Measurements from ENCODE around the gene UGT1A6.

Gene UGT1A6

DNA sequence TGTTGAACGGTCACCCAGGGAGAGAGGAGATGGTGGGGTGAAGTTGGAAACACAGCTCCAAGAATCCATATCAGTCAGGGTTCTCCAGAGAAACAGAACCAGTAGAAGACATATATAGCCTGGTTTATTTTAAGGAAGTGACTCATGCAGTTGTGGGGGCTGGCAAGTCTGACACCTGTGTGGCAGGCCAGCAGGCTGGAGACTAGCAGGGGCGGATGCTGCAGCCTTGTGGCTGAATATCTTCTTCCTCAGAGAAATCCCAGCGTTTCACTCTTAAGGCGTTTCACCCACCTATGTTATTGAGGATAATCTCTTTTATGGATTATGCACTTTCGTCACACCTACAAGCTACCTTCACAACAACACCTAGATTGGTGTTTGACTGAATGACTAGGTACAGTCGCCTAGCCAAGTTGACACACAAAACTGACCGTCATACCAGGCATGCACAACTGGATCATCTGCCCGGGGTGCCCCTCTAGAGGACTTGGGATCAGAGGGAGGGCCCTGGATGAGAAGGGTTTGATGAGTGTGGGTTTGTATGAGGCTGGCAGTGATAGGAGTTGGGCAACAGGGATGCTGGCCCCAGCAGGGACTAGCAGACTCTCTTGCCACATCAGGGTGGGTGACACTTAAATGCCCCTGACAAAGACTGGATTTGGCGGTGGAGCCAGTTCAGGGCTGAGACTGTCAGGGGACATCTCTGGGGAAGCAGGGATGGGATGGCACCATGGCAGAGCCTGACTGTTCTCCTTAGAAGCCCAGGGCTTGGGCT lies 108.9 kb downstream of the UGT1A6 start:
- DNase-seq (ENCODE audit: low read depth in 3 of 3) = no peak

DNA sequence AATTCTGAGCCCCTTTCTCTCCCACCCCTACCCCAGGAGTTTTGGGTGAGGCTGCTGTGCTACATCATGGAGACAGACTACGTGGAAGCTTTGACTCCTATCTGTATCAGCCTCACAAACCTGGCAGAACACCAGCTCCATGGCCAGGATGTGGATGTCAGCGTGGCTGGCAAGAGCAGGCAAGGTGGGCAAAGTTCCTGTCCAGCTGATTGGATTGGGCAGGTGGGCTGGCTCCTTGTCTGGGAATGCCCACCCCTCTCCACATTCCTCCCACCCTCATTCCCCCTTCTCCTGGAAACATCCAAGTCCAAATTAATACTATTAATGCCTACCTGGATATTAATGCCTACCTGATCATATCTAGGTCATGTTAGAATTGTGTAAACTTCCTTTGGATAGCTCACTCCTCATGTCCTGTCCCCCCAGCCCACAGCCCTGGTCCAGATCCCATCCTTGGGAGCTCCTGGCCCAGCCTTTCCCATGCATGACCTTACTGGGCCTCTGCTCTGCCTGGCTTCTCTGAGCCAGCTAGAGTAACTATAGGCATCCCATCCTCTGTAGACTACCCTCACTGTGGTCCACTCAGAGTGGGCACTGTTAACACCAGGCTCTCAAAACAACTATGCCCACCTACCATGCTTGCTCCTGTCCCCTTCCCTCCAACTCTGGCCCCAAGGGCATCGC lies 109.6 kb downstream of the UGT1A6 start:
- no peak for DNase-seq (ENCODE audit: low read depth in 3 of 3)

DNA sequence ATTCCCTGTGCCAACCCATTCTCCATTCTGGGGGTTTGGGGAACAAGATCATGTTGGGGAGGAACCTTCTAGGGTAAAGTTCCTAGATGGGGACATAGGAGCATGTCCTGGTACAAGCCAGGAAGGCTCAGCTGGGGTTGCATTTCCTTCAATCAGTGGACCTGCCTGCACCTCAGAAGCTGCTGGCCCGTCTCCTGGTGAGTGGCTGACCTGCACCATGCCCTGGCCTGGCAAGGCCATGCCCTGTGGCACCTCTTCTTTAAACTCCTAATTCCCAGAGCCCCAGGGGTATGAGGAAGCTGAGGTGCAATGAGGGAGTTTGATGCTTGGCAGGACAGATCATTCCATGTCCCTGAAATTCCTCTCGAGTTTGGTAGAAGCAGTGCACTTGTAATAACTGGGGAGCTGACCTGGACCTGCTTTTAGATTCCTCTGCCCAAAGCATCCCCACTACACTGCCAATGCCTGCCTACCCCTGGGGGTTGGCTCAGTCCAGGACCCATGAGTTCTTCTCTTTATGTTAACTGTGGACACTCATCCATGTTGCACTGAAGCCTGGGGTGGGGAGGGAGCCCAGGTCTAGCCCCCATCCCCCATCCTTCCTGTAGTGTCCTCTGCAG lies 110.7 kb downstream of the UGT1A6 start:
- no peak for DNase-seq (ENCODE audit: low read depth in 3 of 3)

DNA sequence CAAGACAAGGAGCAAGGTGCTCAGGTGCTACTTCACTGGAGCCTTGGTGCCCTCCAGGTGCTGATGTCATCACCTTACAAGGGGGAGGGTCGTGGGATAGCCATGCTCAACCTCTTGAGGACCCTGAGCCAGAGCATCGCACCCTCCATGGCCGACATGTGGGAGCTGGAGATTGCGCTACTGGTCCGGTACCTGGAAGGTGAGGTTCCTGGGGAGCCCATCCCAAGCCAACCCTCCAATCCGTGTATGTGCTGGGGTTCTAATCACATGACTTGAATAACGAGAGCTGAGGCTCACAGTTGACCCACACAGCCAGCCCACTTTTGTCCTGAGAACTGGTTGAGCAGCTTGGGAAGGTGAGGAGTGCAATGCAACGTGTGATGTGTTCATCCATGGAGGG lies 111.3 kb downstream of the UGT1A6 start:
- no peak for DNase-seq (ENCODE audit: low read depth in 3 of 3)

DNA sequence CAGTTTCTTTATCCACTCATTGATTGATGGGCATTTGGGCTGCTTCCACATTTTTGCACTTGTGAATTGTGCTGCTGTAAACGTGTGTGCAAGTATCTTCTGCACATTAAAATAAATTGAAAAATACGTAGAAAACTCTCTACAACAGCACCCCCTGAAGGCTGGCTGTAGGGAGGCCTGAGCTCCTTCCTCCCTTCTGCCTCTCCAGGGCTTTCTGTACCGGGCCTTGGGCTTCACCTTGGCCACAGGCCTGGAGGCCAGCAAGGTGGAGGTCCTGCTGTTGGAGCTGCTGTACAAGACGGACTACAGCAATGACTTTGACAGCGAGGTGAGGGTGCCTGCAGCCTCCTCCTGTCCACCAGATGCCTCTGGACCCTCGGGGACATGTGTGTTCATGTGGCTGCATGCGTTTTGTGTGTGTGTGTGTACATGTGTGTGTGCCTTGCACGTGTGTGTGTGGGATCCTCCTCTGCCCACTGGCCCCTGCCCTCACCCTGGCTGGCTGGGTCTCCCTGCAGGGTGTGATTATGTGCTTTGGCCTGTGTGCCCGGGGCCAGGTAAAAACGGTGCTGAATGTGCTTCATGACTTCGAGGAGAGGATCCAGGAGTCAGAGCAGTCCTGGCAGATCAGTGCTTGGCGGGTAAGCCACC lies 114.7 kb downstream of the UGT1A6 start:
- no peak for DNase-seq (ENCODE audit: low read depth in 3 of 3)

DNA sequence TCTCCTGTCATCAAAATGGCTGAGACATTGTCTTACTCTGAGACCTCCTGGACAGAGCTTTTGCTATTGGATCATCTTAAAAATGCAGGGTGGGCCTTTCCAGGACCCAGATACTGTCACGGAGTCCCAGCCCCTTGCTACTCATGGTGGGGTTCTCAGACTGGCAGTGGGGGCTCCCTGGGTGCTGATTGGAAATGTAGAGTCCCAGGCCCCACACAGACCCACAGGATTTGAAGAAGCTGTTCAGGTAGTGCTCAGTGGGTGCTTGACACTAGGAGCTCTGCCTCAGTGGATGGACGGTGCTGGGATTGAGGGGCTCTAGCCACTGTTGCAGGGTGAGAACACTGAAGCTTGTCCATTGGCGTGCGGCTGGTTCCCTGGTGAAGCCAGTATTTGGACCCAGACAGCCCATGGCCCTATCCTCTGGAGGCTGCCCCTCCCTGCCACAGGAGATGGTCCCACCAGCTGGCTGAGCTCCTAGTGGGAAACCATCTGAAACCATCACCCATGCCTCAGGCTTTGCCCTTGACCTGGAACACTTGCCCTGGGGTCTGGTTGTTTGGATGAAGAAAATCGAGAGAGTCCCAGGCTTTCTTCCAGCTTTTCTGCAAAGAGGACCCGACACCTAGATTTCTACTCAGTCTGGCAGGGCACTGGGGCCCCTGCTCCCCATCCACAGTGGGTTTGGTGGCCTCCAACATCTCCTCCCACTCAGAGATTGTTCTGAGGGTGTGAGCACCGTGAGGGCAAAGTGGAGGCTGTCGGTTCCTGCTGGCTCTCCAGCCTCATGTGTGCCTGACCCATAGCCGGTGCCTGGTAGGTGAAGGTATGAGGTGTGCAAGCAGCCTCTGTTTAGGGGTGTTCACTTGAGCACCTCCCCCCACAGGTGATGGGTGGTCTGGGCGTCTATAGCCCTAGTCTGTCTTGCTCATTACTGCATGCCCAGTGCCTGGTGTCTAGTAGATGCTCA lies 115.6 kb downstream of the UGT1A6 start:
- DNase-seq (ENCODE audit: low read depth in 3 of 3) = no peak

DNA sequence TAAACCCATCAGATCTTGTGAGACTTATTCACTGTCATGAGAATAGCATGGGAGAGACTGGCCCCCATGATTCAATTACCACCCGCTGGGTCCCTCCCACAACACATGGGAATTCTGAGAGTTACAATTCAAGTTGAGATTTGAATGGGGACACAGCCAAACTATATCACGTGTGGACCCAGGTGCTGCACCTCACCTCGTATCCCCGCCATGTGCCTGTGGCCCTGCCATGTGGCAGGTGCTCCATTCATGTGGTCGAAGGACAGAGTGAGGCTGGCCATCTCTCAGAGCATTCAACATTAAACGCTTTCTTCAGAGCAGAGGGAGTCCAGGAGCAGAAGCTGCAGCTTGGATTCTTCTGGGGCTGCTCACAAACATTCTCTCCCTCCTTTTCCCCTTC lies 117.7 kb downstream of the UGT1A6 start:
- DNase-seq (ENCODE audit: low read depth in 3 of 3) = no peak

DNA sequence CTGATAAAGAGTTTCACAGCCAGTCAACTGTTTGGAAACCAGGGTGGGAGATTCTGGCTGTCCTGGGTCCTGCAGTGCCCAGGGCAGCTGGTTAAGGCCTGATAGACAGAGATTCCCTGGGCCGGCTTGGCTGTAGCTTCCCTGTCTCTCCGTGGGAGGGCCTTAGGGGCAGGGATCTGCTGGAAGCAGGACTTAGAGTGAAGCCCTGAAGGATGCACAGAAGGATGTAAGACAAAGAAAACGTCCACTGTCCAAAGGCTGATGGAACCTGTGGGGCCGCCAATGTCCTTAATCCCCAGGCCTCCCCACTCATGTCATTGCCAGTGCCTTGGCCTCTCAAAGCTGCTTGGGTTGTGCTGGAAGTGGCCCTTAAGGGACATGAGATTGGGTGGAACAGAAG lies 118.4 kb downstream of the UGT1A6 start:
- DNase-seq (ENCODE audit: low read depth in 3 of 3) = no peak

DNA sequence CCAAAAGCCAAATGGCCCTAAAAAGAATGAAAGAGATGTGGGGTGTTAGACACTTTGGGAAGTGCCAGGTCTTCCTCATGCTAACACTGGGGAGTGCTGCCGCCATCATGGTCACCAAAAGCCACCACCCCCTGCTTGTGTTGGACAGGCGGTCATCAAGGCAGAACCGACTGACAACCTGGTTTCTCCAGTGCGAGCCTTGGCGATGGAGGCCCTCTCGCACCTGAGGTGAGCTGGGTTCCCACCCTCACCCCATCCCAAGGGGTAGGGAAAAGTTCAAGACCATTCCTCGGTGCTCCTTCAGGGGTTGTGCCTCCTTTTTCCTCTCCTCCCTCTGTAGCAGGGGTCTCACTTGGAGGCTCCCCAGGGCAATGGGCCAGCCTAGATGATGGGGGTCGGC lies 119.0 kb downstream of the UGT1A6 start:
- DNase-seq (ENCODE audit: low read depth in 3 of 3) = no peak

DNA sequence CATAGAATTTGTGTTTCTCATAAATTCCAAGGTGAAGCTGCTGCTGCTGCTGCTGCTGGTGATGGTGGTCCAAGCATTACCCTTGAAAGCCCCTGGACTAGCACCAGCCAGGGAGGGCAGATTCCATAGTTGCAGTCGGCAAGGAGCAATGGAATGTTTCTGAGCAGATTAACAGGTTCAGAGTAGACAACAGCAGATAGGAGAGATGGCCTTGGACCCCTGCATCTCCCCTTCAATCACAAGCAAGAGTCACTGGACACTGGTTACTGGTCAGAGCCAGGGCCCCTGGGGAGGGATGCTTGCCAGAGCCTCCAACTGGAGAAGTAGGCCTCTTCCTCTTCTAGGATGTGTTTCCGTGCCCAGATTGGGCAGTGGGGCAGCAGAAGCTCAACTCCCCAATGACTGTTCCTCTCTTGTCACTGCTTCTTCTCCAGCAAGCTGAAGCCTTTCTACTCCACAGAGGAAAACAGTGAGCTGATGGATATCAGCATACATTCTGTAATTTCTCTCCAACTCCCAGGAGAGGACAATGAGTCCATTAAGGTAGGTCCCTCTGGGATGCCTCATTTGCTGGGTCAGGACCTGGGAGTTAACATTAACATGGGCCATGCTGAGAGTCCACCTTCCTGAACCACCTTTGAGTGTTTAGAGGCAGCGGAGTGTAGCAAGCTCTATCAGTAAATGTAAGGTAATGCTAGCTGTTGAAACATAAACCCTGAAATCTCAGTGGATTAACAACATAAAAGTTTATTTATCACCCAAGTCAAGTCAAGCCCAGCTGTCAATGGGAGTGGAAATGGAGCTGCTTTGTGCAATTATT lies 120.8 kb downstream of the UGT1A6 start:
- DNase-seq (ENCODE audit: low read depth in 3 of 3) = no peak

DNA sequence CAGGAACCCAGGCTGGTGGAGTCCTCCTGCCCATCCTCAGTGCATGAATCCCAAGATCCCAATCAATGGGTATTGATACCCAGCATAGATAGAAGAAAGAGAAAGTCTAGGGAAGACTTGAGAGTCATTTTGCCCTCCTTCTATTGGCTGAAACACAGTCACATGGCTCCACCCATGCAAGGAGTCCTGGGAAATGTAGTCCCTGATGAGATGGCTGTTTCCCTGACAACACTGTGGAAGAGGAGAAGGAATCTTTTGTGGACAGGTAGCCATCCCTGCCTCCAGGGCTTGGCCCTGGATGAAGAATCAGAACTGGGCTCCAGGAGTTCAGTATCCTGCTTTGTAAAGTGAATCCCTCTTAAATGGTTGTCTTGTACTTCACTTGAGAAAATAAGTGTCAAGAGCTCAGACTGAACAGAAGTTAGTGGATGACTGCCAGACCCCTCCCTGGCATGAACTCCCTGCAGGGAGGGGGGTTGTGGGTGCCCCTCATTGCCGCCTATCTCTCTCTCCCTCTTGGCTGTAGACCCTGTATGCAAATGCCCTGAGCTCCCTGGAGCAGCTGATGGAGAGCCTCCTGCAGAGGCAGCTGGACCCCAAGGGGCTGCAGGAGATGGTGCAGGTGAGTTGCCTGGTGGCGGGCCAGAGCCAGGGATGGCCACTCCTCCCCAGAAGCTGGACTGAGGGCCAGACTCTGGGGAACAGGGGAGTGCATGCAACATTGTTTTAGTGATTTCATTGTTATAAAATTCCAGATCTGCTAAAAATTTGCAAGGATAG lies 121.6 kb downstream of the UGT1A6 start:
- DNase-seq (ENCODE audit: low read depth in 3 of 3) = no peak

DNA sequence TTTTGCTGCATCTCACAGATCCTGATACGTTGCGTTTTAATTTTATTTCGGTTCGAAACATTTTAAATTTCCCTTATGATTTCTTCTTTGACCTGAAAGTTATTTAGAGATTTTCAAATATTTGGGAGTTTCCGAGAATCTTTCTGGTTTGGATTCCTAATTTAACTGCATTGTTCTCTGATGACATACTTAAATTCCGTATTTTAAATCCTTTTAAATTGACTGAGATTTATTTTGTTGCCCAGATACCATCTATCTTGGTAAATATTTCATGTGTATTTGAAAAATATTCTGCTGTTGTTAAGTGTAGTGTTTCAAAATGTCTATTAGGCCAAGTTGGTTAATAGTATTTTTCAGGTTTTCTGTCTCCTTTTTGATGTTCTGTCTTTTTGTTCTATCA lies 123.2 kb downstream of the UGT1A6 start:
- no peak for DNase-seq (ENCODE audit: low read depth in 3 of 3)

DNA sequence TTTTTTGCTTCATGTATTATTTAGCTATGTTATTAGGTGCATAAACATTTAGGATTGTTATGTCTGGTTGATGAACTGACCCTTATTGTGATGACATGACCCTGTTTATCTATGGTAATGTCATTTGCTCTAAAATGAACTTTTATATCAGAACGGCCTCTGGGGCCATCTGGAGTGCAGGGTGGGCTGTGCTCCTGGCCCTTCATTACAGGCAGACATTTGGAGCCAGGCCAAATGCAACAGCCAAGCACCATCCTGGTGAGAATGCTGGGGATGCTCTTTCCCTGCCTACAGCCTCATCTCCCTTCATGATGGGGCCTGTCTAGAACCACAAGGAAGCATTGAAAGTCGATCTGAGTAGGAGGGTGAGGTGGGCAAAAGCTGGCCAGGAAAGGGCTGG lies 123.6 kb downstream of the UGT1A6 start:
- DNase-seq (ENCODE audit: low read depth in 3 of 3) = no peak

DNA sequence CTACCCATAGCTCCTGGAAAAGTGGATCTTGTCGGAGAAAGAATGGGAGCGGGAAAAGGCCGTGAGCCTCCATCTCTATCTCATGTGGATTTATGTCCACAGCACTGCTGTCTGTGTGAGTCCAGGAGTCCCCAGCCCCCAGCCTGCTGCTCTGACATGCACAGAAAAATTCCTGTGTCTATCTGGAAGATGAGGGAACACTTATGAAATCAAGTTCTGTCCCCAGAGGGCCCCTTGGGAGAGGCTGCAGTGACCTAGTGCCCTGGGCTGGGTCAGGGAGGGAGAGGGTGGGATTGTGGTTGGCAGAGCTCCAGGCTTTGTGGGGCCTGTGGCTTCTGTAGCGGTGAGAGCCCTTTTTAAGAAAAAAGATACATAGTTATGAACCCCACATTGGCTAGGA lies 124.1 kb downstream of the UGT1A6 start:
- no peak for DNase-seq (ENCODE audit: low read depth in 3 of 3)

DNA sequence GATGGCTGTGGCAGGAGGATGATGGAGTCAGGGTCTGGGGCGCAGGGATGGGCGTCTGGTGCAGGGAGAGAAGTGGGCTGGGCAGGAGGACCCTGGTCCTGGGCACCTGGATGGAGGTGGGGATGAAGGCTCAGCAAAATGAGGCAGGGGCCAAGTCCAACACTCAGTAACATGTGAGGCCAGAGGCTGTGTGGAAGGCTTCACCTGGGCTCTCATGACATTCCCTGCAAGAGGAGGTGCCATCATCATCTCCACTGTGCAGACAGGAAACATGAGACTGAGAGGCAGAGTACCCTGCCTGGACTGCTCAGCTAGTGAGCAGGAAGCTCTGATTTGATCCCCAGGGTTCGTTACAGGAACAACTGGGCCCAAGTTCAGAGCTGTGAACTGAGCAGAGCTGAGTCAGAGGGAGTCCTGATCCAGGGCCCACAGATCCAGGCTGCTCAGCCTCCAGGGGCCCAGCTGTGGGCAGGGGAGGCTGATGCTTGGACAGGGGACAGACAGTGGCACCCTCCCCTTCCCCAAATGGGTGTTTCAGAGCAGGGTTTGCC lies 124.7 kb downstream of the UGT1A6 start:
- DNase-seq (ENCODE audit: low read depth in 3 of 3) = no peak

DNA sequence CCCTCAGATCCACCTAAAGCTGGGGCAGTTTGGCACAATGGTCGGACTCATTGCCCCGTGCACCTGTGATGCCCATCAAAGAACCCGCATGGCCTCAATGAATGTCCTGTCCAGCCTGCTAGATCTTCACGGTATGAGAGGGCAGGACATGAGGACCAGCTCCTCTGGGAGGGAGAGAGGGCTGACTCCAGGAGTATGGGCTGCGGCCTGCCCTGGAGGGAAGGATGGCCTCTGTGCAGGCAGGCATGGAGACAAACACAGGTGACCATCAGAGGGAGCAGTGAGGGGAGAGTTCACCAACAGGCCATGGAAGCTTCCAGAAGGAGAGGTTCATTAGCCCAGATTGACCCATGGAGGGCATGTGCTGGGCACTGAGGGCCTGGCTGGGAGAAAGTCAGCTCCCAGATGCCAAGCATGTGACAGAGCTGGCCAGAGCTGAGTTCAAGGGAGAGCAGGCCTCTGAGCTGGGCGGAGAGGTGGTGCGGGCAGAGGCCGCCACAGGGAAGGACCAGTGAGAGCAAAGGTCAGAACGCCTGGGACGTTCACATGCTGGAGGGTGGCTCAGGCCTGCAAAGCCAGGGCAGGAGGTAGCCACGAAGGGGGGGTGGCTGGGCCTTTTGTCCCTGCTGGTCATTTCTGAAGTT lies 125.4 kb downstream of the UGT1A6 start:
- DNase-seq (ENCODE audit: low read depth in 3 of 3) = no peak

DNA sequence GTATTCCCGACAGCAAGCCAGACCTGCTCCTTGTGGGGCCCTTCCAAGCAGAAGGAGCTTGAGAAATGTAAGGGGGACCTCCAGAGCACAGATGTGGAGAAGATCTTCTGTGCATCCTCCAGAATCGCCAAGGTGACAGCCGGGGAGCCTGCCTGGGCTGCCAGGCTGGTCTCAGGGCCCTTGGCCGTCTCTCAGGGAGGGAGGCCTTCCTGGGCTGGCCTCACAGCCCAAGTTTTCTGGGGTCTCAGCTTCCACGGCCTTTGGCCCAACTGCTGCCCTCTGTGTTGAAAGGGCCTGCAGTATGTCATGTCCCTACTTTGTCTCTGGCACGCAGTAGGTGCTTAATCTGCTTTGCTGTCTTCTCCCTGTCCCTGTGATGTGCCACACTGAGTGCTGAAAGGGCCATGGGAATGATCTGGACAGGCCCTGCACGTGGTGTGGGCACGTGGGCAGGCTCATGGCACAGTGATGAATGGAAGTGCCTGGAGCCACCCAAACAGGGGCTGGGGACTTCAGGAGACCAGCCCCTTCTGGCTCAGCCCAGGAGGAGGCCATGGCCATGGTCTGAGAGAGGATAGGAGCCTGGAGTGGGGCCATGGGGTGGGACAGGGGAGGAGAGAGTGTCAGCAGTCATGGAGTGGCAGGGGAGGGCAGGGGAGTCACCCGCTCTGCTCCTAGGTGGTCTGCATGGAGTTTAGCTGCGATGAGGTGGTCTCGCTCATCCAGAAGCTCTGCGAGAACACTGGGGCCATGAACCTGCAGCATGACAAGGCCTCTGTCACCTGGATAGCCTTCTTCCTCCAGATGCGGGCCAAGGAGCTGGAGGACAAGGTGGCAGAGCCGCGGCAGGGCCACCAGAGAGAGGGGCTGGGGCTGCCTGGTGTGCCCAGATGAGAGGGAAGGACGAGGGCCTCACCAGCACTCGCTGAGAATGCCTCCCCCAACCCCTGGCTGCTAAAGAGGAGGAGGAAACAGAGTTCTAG lies 126.2 kb downstream of the UGT1A6 start:
- no peak for DNase-seq (ENCODE audit: low read depth in 3 of 3)

Data from stimulated activated CD4-positive, alpha-beta T cell treated with anti-CD3 and anti-CD28 coated beads, TNF-alpha, amount 100 ng/mL, for 4 hours (primary cell).